Limb (tissue), 2 donors: ENCODE measurements around the gene PRM2.
A peak's percentile ranks its signal among the peaks of the same experiment; 100 is the strongest.

Source experiments
- DNase-seq, 2 donors: peaks; one replicate each; pipeline ENCODE4 v3.0.0-alpha.2; 2016; ENCODE audit errors: extremely low spot score in 2 of 2

The PRM2 gene

GRCh38 chr16:11262915-11263314, 13.4 kb downstream of the PRM2 start:
- no peak for DNase-seq

GRCh38 chr16:11260596-11260966, 15.7 kb downstream of the PRM2 start:
- no peak for DNase-seq

GRCh38 chr16:11259655-11260595, 16.4 kb downstream of the PRM2 start:
- no peak for DNase-seq

DNA sequence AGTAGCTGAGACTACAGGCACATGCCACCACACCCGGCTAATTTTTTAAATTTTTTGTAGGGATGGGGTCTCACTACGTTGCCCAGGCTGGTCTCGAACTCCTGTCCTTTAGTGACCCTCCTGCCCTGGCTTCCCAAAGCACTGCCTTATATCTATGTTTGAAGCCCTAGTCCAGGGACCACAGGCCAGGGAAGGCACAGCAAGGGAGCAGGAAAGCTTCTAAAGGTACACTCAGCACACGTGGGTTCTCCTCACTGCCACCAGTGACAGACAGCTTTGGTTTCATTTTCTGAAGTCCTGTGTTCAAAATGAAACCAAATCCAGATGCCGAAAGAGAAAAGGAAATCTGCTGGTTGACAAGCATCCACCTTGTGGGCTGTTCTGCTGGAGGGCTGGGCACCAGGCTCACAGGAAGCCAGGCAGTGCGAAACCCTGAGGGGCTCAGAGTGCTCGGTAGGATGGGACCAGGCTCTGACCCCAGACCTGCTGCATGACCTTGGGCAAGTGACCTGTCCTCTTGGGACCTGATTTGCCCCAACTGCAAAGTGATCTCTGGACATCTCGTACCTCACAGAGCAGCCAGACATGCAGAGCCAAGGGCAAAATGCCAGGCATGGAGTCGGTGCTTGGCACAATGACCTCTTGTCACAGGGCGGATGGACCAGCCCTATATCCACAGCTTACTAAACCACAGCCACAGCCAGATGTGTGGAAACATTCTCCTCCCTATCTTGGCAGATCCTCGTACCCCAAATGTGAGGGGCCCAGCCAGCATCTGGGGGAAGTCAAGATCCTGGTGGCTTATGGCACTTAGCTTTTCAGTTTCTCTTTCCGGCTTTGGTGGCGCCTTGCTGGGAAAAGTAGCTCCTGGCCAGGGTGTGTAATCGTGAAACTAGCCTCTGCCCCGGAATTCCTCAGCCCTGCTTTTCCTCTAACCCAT, 17.5 kb downstream of the PRM2 start:
- peak in 1 of 2 donors; percentile 3 for DNase-seq

- peak; percentile 80 for DNase-seq
These were observed 18.9 kb downstream of the PRM2 start for GRCh38 chr16:11257131-11257938.

GRCh38 chr16:11256661-11257130, 19.6 kb downstream of the PRM2 start:
- DNase-seq = peak in 1 of 2 donors; percentile 72

DNA sequence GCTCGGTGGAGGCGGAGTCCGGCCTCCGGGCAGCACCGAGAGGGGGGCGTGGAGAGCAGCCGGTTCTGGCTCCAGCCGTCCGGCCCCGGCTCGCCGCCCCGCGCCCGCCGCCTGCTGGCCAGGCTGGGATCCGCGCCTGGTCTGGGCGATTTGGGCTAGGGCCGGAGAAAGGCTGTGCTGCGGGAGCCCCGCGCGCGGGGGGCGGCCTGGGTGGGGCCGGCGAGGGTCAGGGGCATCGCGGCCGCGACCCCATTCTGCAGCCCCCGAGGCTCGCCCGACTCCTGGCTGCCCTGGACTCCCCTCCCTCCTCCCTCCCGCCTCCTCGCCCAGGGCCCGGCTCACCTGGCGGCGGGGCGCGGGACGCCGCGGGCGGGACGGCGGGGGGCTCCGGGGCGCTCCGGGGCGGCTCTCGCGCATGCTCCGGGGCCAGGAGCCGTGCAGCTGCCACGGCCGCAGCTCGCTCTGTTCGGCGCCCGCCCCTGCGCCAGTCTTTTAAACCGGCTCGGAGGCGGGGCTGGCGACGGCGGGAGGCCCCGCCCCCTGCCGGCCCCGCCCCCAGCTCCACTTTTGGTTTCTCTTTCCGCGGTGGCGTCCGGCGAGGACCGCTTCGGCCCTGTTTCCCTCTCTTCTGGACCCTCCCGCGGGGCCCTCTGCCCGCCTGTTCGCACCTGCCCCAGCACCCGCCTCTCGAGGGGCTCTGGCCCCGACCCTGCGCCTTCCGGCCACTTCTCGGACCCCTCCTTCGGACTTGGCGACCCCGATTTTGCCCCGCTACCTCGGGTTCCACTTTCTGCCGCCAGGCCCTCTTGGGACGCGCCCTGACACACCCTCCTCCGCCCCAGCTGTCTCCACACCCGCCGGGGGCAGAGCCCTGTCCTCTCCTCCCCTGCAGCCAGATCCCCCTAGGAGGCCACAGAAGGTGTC, 20.3 kb downstream of the PRM2 start, which contains the start of gene SOCS1:
SOCS1 (minus strand) TSS at position 468 of the 924 bp plus-strand sequence. CDS start 726 bp downstream, outside the sequence.
- peak; percentile 87 to 94 for DNase-seq

DNA sequence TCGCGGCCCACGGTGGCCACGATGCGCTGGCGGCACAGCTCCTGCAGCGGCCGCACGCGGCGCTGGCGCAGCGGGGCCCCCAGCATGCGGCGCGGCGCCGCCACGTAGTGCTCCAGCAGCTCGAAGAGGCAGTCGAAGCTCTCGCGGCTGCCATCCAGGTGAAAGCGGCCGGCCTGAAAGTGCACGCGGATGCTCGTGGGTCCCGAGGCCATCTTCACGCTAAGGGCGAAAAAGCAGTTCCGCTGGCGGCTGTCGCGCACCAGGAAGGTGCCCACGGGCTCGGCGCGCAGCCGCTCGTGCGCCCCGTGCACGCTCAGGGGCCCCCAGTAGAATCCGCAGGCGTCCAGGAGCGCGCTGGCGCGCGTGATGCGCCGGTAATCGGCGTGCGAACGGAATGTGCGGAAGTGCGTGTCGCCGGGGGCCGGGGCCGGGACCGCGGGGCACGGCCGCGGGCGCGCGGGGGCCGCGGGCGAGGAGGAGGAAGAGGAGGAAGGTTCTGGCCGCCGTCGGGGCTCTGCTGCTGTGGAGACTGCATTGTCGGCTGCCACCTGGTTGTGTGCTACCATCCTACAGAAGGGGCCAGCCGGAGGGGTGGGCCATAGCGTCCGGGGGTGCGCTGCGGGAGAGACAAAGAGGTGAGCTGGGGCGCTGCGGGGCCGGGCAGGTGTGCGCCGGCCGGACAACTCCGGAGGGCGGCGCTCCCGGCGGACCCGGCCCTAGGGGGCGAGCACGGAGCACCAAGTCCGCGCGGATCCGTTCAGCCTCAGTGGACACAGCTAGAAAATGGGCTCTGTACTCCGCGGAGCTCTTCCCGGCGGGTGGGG, 21.2 kb downstream of the PRM2 start:
- DNase-seq = peak; percentile 26 to 72

- peak in 1 of 2 donors; percentile 51 for DNase-seq
These were observed 22.0 kb downstream of the PRM2 start for GRCh38 chr16:11253995-11254912.

DNA sequence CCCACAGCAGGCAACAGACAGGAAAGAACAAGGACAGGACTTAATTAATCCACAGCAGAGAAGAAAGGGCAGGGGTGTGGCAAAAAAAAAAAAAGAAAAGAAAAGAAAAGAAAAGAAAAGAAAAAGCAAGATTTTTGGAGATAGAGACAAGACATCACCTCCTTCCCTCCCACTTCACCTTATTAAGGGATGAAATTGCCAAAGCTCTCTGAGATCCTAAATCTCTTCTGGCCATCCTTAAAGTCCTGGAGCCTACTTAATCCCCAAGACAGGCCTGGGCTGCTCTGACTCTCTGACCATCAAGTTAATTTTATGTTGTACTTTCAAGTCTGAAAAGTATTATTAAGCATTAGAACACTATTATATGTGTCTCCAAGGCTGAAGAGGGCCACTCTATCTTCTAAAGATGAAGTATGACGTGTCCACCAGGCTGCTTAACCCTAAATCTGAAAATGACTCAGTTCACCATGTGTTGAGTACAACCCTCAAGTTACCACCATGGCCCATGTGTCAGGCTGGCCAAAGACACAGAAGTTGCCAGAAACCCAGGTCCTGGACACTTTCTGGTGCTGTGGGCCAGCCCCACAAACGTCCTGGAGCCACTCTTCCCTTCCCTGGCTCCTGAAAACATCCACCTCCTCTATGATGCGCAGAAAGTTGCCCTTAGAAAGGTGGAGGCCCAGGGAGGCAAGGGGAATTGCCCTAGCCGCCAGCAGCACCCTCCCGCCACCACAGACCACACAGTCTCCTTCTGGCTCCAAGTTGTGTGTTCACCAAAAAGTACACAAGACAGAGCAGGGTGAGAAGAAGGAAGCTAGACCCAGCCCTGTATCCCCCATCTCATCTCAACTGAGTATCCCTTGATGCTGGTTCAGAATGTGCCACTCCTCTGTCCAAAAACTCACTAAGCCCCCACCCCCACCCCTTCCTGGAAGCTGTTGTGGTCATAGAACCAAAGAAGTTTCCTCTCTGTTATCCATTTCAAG, 23.0 kb downstream of the PRM2 start:
- DNase-seq = no peak

DNA sequence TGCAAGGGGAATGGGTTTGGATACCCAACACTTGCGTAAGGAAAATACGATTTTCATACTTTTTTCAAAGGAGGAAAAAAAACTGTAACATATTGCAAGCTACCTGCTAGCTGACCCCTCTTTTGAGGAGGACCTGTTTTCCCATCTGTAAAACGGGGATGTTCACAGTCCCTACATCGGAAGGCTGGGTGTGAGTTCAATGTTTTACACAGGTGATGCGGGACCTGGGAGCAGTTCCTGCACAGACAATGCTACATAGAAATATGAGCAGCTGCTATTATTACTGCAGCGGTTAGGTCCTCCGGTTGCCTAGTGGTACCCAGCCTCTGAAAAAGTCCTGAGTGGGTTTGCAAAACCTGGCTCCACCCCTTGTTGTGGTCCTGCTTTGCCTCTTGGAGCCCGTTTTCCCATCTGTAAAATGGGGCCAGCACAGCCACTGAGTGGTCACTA, 23.8 kb downstream of the PRM2 start:
- no peak for DNase-seq

- DNase-seq = no peak
These were observed 24.5 kb downstream of the PRM2 start for GRCh38 chr16:11251525-11252481.

- no peak for DNase-seq
These were observed 25.3 kb downstream of the PRM2 start for GRCh38 chr16:11250786-11251524.

GRCh38 chr16:11250091-11250785, 26.0 kb downstream of the PRM2 start:
- no peak for DNase-seq
